Mesenchymal stem cell (in vitro differentiated cells and primary cell): ENCODE measurements around the gene HOXA6.

Experiments used
- DNase-seq: peaks from one replicate; pipeline ENCODE4 v3.0.0-alpha.2; 2013
- H2AFZ ChIP-seq: one replicate; pipeline ENCODE4 v1.6.1; 2013; ENCODE audit warnings: low read depth, mild to moderate bottlenecking, control low read depth, inconsistent platforms, low read length, moderate library complexity
- H2AK5ac ChIP-seq: 2 replicates; pipeline ENCODE4 v1.6.1; 2013; ENCODE audit warnings: low read length, moderate library complexity, mild to moderate bottlenecking, inconsistent platforms; ENCODE audit not compliant: severe bottlenecking
- H2BK120ac ChIP-seq: one replicate; pipeline ENCODE4 v1.6.1; 2013; ENCODE audit warnings: low read depth, mild to moderate bottlenecking, inconsistent platforms, low read length, moderate library complexity
- H2BK12ac ChIP-seq, 2 experiments: one replicate each; pipeline ENCODE4 v1.6.1; 2013; ENCODE audit warnings: inconsistent platforms in 2 of 2, low read length in 2 of 2, mild to moderate bottlenecking in 2 of 2, moderate library complexity in 2 of 2, control low read depth in 1 of 2
- H2BK15ac ChIP-seq: one replicate; pipeline ENCODE4 v1.6.1; 2013; ENCODE audit warnings: mild to moderate bottlenecking, low read depth, inconsistent platforms; ENCODE audit not compliant: poor library complexity, severe bottlenecking
- H2BK5ac ChIP-seq: 2 replicates; pipeline ENCODE4 v1.6.1; 2013; ENCODE audit warnings: low read depth, mild to moderate bottlenecking, low read length, control low read depth, inconsistent platforms; ENCODE audit not compliant: poor library complexity, severe bottlenecking
- H3K14ac ChIP-seq, 2 experiments: one replicate each; pipeline ENCODE4 v1.6.1; 2013; ENCODE audit warnings: inconsistent platforms in 2 of 2, low read length in 2 of 2, control low read depth in 1 of 2, mild to moderate bottlenecking in 1 of 2, moderate library complexity in 1 of 2
- H3K18ac ChIP-seq, 2 experiments: one replicate each; pipeline ENCODE4 v1.6.1; 2013; ENCODE audit warnings: inconsistent platforms in 2 of 2, low read length in 2 of 2, control low read depth in 1 of 2, low read depth in 1 of 2, mild to moderate bottlenecking in 1 of 2
- H3K23ac ChIP-seq, 2 experiments: one replicate each; pipeline ENCODE4 v1.6.1; 2013; ENCODE audit warnings: inconsistent platforms in 2 of 2, low read length in 2 of 2, mild to moderate bottlenecking in 2 of 2, moderate library complexity in 2 of 2, control low read depth in 1 of 2
- H3K27ac ChIP-seq: 2 replicates; pipeline ENCODE4 v1.5.1; 2013; ENCODE audit warnings: mild to moderate bottlenecking, moderate library complexity, low read length, control low read depth, inconsistent platforms; ENCODE audit not compliant: poor library complexity, severe bottlenecking
- H3K27me3 ChIP-seq, 2 experiments: 2 replicates each; pipeline versions ENCODE4 v1.6.1 to v1.7.0; 2013; ENCODE audit warnings: low read length in 2 of 2, mild to moderate bottlenecking in 2 of 2, moderate library complexity in 2 of 2, control low read depth in 1 of 2, inconsistent platforms in 1 of 2; ENCODE audit not compliant: control insufficient read depth in 1 of 2, insufficient read depth in 1 of 2
- H3K36me3 ChIP-seq, 2 experiments: 2 replicates each; pipeline versions ENCODE4 v1.6.1 to v1.7.0; 2013; ENCODE audit warnings: low read length in 2 of 2, control low read depth in 1 of 2, inconsistent platforms in 1 of 2, low read depth in 1 of 2, mild to moderate bottlenecking in 1 of 2; ENCODE audit not compliant: insufficient read depth in 2 of 2, control insufficient read depth in 1 of 2
- H3K4ac ChIP-seq, 2 experiments: one replicate each; pipeline ENCODE4 v1.6.1; 2013; ENCODE audit warnings: inconsistent platforms in 2 of 2, low read length in 2 of 2, mild to moderate bottlenecking in 2 of 2, moderate library complexity in 2 of 2, control low read depth in 1 of 2, low read depth in 1 of 2
- H3K4me1 ChIP-seq: 2 replicates; pipeline ENCODE4 v1.6.1; 2013; ENCODE audit warnings: low read depth, low read length, control low read depth; ENCODE audit not compliant: control insufficient read depth, insufficient read depth
- H3K4me2 ChIP-seq: 2 replicates; pipeline ENCODE4 v1.6.1; 2013; ENCODE audit warnings: low read length, mild to moderate bottlenecking, inconsistent platforms; ENCODE audit not compliant: poor library complexity, severe bottlenecking
- H3K4me3 ChIP-seq, 2 experiments: 2 replicates each; pipeline versions ENCODE4 v1.5.1 to v1.7.0; 2013; ENCODE audit warnings: low read length in 2 of 2, mild to moderate bottlenecking in 2 of 2, control low read depth in 1 of 2, low read depth in 1 of 2; ENCODE audit not compliant: insufficient read depth in 1 of 2
- H3K79me1 ChIP-seq: replicated peaks from 2 replicates; pipeline ENCODE4 v1.6.1; 2013; ENCODE audit warnings: mild to moderate bottlenecking, control low read depth, low read length, inconsistent platforms; ENCODE audit not compliant: poor library complexity, severe bottlenecking
- H3K9ac ChIP-seq: 2 replicates; pipeline ENCODE4 v1.7.0; 2013; ENCODE audit warnings: mild to moderate bottlenecking, low read length, moderate library complexity
- H3K9me3 ChIP-seq: 2 replicates; pipeline ENCODE4 v1.7.0; 2013; ENCODE audit warnings: mild to moderate bottlenecking, low read length; ENCODE audit not compliant: control insufficient read depth
- H4K8ac ChIP-seq: one replicate; pipeline ENCODE4 v1.6.1; 2013; ENCODE audit warnings: inconsistent platforms, mild to moderate bottlenecking, low read length, moderate library complexity
- H4K91ac ChIP-seq: one replicate; pipeline ENCODE4 v1.6.1; 2013; ENCODE audit warnings: mild to moderate bottlenecking, low read length, inconsistent platforms
- WGBS: methylation state at CpG from one replicate; pipeline ENCODE4 v1.1.7; 2013; ENCODE audit warnings: mixed read lengths; 5-methylcytosine and 5-hydroxymethylcytosine counted together

Gene HOXA6

GRCh38 chr7:27169658-27170425, 22.3 kb upstream of the HOXA6 start:
- WGBS = 3% methylated on average over 24 of the region's 46 CpGs

GRCh38 chr7:27168265-27168947, 20.8 kb upstream of the HOXA6 start:
- Histone ChIP-seq H3K4me1 (peaks cover 19% of the 10 kb centered on the region), H3K23ac (peak overlapping the region in 1 of 2 experiments; percentile 46), H4K91ac (peak overlapping the region; percentile 83), H3K18ac (peak overlapping the region; percentile 31 to 67), H3K4me3 (peak overlapping the region; percentile 49 to 92), H2BK15ac (no peak overlapping the region), H2BK120ac (peak overlapping the region; percentile 51), H2BK5ac (peak overlapping the region; percentile 36), H2AFZ (no peak overlapping the region), H3K27ac (peak overlapping the region; percentile 73), H3K4me2 (peak overlapping the region; percentile 77), H2BK12ac (peak overlapping the region in 1 of 2 experiments; percentile 29), H2AK5ac (no peak overlapping the region), H4K8ac (peak overlapping the region; percentile 63), H3K14ac (peak overlapping the region in 1 of 2 experiments; percentile 82), H3K36me3 (peaks cover 7 to 71% of the 10 kb centered on the region in 2 experiments), H3K79me1 (no peaks in the 10 kb centered on the region), H3K9me3 (no peaks in the 10 kb centered on the region), H3K9ac (peak overlapping the region; percentile 90), H3K27me3 (peaks cover 0 to 8% of the 10 kb centered on the region in 2 experiments), H3K4ac (peak overlapping the region; percentile 73 to 89)
- peak; percentile 80 for DNase-seq
- 4% methylated on average over 22 of the region's 25 CpGs for WGBS

More at GRCh38 chr7:27169658-27170425, 22.3 kb upstream of the HOXA6 start:
- H3K14ac ChIP-seq = peak overlapping the region in 1 of 2 experiments; percentile 98
- peak overlapping the region; percentile 80 for H4K91ac ChIP-seq
- peaks cover 0 to 8% of the 10 kb centered on the region in 2 experiments for H3K27me3 ChIP-seq
- H3K18ac ChIP-seq = peak overlapping the region; percentile 87 to 97
- H3K4me3 ChIP-seq = peak overlapping the region; percentile 70 to 92
- peak overlapping the region; percentile 90 for H3K9ac ChIP-seq
- H3K36me3 ChIP-seq = peaks cover 4 to 68% of the 10 kb centered on the region in 2 experiments
- H3K4ac ChIP-seq = peak overlapping the region; percentile 87 to 95
- peak overlapping the region; percentile 96 for H2BK5ac ChIP-seq
- H3K23ac ChIP-seq = peak overlapping the region; percentile 73 to 98
- peak overlapping the region; percentile 85 for H2BK15ac ChIP-seq
- peak overlapping the region; percentile 88 for H4K8ac ChIP-seq
- H3K27ac ChIP-seq = peak overlapping the region; percentile 93
- H2AK5ac ChIP-seq = peak overlapping the region; percentile 56
- H3K79me1 ChIP-seq = no peaks in the 10 kb centered on the region
- peak overlapping the region; percentile 34 for H2AFZ ChIP-seq
- H2BK12ac ChIP-seq = peak overlapping the region; percentile 75 to 93
- peak overlapping the region; percentile 89 for H2BK120ac ChIP-seq
- peak; percentile 66 for DNase-seq
- H3K9me3 ChIP-seq = no peaks in the 10 kb centered on the region
- peaks cover 15% of the 10 kb centered on the region for H3K4me1 ChIP-seq
- peak overlapping the region; percentile 54 for H3K4me2 ChIP-seq

DNA sequence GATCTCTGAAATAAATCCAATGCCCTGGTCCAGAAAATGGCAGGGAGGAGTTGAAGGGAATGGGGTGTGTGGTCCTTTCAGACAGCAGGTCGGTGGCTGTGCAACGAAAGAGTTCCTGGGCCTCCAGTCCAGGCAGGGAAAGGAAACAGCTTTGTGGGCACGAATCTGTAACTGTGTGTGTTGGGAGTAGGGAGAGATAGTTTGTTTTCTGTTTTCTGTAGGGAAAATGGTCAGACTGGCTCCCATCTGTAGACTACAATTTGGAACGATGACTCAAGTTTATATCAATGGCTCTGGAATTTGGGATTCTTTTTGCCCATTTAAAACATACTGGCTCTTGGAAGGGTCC, 20.3 kb upstream of the HOXA6 start:
- H3K4me3 ChIP-seq = peak overlapping the region; percentile 39 to 92
- no peak overlapping the region for H2AFZ ChIP-seq
- peaks cover 12 to 69% of the 10 kb centered on the region in 2 experiments for H3K36me3 ChIP-seq
- peak overlapping the region; percentile 70 for H4K8ac ChIP-seq
- no peak overlapping the region for H3K14ac ChIP-seq
- no peak overlapping the region for H4K91ac ChIP-seq
- 7% methylated on average over 4 of the region's 4 CpGs for WGBS
- no peaks in the 10 kb centered on the region for H3K9me3 ChIP-seq
- H2BK15ac ChIP-seq = no peak overlapping the region
- H2AK5ac ChIP-seq = no peak overlapping the region
- peak; percentile 67 for DNase-seq
- H3K9ac ChIP-seq = peak overlapping the region; percentile 90
- peak overlapping the region; percentile 73 to 89 for H3K4ac ChIP-seq
- H3K23ac ChIP-seq = no peak overlapping the region
- peaks cover 21% of the 10 kb centered on the region for H3K4me1 ChIP-seq
- no peaks in the 10 kb centered on the region for H3K79me1 ChIP-seq
- peak overlapping the region in 1 of 2 experiments; percentile 86 for H2BK12ac ChIP-seq
- H3K4me2 ChIP-seq = peak overlapping the region; percentile 77
- peak overlapping the region; percentile 73 for H3K27ac ChIP-seq
- peaks cover 0 to 8% of the 10 kb centered on the region in 2 experiments for H3K27me3 ChIP-seq
- H3K18ac ChIP-seq = peak overlapping the region; percentile 63 to 94
- H2BK5ac ChIP-seq = peak overlapping the region; percentile 36
- peak overlapping the region; percentile 51 for H2BK120ac ChIP-seq
